GM12873 (cell line): ENCODE results near the gene ACTMAP.

Experiments
- CTCF ChIP-seq: IDR thresholded peaks from 2 replicates; pipeline ENCODE4 v1.5.1; 2012; ENCODE audit warnings: low read depth, mild to moderate bottlenecking, moderate library complexity, low read length, control low read depth; ENCODE audit not compliant: insufficient read depth; ENCODE audit errors: missing control alignments

ACTMAP gene

DNA sequence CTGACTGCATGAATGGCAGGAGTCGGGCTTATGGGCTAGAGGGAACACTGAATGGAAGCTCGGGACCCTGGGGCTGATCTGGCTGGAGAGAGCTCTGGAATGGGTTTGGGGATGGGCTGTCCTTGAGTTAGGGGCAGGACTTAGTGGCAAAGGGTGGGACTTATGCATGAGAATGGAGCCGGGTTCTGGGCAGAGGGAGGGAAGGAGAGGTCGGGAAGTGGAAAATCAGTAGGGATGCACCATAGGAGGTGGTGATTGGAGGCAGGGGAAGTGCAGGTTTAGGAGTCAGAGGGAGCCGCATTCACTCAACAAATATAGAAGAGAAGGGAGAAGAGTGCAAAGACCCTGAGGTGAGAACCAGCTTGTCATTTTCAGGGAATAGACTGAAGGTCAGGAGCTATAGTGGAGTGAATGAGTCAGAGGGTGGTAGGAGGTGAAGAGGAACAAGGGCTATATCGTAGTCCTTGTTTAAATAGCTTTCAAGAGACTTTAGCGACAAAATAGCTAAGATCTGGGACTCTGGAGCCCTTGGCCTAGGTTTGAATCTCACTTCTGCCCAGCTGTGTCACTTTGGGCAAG lies 28.5 kb upstream of the ACTMAP start:
- TF ChIP-seq CTCF = no peak

GRCh38 chr19:40777937-40778705 lies 27.8 kb upstream of the ACTMAP start, which contains the start of gene RAB4B:
RAB4B (plus strand) TSS chr19:40778247; CDS start chr19:40778376, 129 bp downstream.
- TF ChIP-seq CTCF = no peak

DNA sequence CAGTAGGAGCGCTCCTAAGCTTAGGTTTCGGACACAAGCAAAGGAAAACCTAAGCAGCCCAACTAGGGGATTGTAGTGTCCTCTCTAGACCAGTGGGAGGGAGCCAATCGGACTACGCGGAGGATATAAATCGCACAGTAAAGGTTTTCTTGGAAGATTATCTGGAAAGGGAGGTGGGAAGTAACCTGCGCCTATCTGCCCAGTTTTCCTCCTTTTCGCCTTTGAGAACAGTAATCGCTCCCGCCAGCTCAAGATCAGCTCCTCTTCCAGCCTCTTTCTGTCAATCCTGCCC lies 27.3 kb upstream of the ACTMAP start:
- TF ChIP-seq CTCF = no peak

- no peak for TF ChIP-seq CTCF
Observed at GRCh38 chr19:40776932-40777644, 26.8 kb upstream of the ACTMAP start.

DNA sequence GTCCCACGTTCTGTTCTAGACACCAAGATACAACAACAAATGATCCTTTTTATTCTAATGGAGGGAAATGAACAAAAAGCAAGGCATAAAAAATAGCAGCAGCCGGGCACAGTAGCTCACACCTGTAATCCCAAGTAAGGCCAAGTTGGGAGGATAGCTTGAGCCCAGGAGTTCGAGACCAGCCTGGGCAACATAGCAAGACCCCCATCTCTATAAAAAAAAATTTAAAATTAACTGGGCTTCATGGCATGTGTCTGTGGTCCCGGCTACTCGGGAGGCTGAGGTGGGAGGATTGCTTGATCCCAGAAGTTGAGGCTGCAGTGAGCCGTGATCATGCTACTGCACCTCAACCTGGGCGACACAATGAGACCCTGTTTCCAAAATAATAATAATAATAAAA lies 26.1 kb upstream of the ACTMAP start:
- TF ChIP-seq CTCF = no peak

GRCh38 chr19:40775632-40776022 lies 25.4 kb upstream of the ACTMAP start:
- TF ChIP-seq CTCF = no peak

GRCh38 chr19:40774916-40775631 lies 24.8 kb upstream of the ACTMAP start, which contains the start of gene MIA:
MIA (plus strand) TSS chr19:40775521; CDS start chr19:40775543, 22 bp downstream.
- no peak for TF ChIP-seq CTCF
